GM19372 (cell line): Measurements from ENCODE around the gene ZNF547.

Source experiments
- ATAC-seq: cut with Tn5 transposase; IDR thresholded peaks from one replicate; pipeline ENCODE4 v1.9.1; 2021; ENCODE audit warnings: mild to moderate bottlenecking, low read depth, moderate library complexity; ENCODE audit not compliant: unreplicated experiment

Gene ZNF547

DNA sequence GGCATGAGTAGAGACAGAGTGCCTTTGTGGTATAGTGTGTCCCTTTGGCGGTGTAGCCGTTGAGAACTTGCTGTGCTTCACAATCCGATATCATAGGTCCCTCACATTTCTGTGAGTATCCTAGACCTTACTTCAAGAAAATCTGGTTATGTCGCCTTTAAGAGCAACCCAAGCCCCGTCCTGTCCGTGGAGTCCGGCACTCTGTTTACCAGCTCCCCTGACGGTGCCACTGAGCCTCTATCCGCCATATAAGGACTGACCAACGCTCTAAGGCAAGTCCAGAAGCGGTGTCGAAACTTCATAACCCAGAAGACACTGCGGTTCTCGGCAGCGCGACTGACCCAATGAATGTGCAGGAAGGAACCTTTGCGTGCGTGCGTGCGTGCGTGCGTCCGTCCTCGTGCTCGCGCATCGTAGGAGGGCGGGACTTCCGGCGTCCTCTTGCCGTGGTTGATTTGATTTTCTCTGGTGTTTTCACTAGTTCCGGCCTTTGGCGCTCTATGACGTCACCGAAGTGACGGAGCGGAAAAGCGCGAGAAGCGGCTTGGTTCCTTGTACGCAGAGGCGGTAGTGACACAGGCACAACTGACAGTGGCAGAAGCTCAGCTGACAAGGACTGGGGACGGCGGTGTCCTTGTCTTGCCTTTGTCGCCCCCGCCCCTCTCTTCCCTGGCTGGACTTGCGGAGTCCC, at the start of gene ZNF547, which contains the start of gene TRAPPC2B:
Gene ZNF547 (plus strand): TSS at position 555 of the 691 bp plus-strand sequence. CDS start 5,005 bp downstream, outside the sequence.
Gene TRAPPC2B (plus strand): TSS at position 555 of the 691 bp plus-strand sequence. CDS start 1,283 bp downstream, outside the sequence.
- peak; percentile 94 for ATAC-seq

- no peak for ATAC-seq
Measured at GRCh38 chr19:57314146-57314545, 49.2 kb upstream of the ZNF547 start.

- no peak for ATAC-seq
Measured at GRCh38 chr19:57317503-57317902, 45.8 kb upstream of the ZNF547 start.

- ATAC-seq = no peak
Measured at GRCh38 chr19:57319869-57320179, 43.5 kb upstream of the ZNF547 start.

GRCh38 chr19:57320180-57321084, 42.9 kb upstream of the ZNF547 start, which contains the start of gene ZNF543:
TSS of gene ZNF543 (plus strand) at chr19:57320472. CDS start at chr19:57320854, 382 bp downstream.
- ATAC-seq = peak; percentile 93

DNA sequence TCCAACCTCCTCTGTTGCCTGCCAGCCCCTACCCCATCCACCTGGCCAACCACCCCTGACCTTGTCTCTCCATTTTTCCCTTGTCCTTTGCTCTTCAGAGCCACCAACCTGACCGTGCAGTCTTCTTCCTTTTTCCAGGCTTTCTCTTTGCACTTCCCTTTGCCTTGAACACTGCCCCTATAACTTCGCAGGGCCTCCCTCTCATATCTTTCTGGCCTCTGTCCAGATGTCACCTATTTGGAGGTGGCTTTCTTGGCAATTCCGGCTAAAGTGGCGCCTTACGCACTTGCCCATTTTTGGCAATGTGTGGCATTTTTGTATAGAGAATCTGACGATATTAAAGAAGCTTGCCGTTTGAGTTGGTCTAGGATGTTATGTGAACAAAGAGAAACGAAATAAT, 42.2 kb upstream of the ZNF547 start:
- ATAC-seq = no peak

- ATAC-seq = no peak
Measured at GRCh38 chr19:57321751-57322150, 41.6 kb upstream of the ZNF547 start.

DNA sequence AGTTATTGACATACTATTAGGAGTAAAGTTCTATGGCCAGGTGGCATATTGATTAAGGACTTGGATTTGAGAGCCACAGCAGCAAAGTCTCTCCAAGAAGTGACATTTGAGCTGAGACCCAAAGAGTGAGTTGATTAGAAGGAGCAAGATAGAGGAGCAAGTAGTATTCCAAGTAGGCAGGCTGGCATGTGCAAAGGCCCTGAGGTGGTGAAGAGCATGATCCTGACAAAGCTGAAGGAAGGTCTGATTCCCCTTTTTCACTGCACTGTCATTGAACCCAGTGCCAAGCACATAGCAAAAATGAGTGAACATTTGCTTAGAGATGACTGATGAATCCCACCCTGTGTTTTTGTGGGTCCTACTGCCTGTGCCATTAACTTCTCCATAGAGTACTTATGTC, 38.4 kb upstream of the ZNF547 start:
- no peak for ATAC-seq

DNA sequence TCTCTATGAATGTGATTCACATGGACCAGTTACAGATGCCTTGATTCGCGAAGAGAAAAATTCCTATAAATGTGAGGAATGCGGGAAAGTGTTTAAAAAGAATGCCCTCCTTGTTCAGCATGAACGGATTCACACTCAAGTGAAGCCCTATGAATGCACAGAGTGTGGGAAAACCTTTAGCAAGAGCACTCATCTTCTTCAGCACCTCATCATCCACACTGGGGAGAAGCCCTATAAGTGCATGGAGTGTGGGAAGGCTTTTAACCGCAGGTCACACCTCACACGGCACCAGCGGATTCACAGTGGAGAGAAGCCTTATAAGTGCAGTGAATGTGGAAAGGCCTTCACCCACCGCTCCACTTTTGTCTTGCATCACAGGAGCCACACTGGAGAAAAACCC, 35.4 kb upstream of the ZNF547 start:
- ATAC-seq = no peak

DNA sequence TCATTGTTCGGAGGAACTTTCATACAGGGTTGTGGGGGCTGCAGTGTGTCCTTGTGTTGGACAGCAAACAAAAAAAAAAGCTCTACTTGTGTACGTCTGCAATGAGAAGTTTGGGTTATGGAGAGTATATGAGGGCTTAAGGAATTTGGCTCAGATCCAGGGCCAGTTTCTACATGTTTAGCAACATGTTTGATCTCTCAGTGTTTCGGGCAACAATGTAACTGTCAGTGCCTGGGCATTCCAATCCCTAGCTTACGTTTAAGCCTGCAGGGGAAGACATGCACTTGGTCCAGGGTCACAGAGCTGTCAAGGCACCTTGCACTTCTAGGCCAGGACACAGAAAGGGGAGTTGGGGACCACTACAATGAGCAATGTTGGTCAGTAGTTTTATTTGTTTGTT, 29.2 kb upstream of the ZNF547 start:
- ATAC-seq = no peak

DNA sequence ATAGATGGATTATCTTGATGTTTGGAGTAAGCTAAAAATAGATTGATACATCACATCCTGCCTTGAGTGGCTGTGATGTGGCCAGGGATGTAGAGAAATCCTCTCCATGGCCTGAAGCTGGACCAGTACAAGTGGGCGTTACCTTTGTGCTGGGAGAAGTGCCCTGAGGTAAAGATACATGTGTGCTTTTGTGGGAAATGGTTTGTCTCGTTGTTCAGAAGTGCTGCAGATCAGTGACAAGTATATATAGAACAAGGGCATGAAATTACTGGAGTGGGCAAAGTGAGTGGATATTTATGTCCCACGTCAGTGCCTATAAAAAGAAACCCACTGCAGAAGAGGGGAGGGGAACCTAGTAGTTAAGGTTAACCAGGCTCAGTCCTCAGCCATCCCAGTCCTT, 24.5 kb upstream of the ZNF547 start:
- no peak for ATAC-seq

- ATAC-seq = no peak
Measured at GRCh38 chr19:57342582-57342981, 20.8 kb upstream of the ZNF547 start.

- ATAC-seq = no peak
Measured at GRCh38 chr19:57348136-57348535, 15.2 kb upstream of the ZNF547 start.

DNA sequence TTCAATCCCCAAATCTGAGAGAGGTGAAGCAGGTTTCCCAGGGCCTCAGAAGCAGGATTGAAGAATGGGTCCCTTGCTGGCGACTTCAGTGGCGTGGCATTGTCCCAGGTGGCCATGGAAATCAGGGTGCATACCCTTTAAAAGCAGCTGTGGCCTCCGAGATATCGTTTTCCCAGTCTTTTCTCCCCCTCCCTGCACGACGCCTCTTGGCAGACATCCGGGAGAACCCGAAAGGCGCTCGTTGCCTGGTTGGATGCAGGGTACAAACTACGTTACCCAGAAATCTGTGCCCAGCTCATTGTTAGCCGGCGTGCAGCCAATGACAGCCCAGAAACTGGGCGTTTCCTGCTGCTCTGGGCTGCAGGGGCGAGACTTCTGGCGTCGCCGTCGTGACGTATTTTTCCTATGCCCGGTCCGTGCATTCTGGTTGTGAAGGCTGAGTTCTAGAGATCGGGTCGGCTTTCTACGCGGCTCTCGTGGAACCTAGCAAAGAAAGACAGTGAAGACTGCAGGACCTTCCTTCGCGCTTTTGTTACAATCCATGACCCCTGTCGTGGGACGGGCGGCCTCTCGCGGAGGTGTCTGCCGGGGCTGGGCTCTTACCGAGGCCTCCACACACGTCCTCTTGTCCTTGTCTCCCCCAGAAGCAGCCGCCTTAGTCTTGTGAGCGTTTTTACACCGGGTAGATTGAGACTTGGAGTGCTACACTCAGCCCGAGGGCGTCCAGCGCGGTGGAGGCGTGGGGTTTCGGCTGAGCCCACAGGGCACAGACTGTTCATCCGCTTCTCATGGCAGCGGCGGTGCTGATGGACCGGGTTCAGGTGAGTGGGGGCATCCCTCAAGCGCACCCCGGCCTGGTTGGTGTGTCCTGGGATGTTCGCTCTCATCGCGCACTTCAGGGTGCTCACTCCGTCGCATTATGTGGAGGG, 12.2 kb upstream of the ZNF547 start, which contains the start of gene ZNF304:
Gene ZNF304 (plus strand): TSS at position 395 of the 929 bp plus-strand sequence. CDS start 394 bp downstream, at position 789.
- ATAC-seq = peak; percentile 99

GRCh38 chr19:57351867-57352266, 11.5 kb upstream of the ZNF547 start:
- no peak for ATAC-seq

- no peak for ATAC-seq
Measured at GRCh38 chr19:57355916-57356315, 7.4 kb upstream of the ZNF547 start.

GRCh38 chr19:57357406-57357805, 5.9 kb upstream of the ZNF547 start:
- ATAC-seq = no peak

DNA sequence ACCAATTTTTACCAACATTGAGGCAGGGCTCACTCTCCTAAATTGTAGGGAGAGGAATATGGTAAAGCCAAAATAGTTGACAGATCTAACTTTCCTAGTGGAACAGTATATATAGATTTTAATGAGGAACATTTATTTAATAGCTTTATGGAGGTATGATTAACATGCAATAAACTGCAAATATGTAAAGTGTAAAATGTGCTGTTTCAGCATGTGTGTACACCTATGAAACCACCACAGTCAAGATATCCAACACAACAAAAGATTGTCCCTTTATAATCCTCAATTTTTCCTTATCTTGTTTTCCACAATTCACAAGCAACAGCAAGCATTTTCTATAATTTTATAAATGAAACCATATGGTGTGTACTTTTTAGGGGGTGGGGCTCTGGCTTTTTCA, 4.1 kb upstream of the ZNF547 start:
- ATAC-seq = no peak

- ATAC-seq = no peak
Measured at GRCh38 chr19:57362419-57362818, 932 bp upstream of the ZNF547 start.

- ATAC-seq = no peak
Measured at GRCh38 chr19:57363688-57364181, 384 bp downstream of the ZNF547 start.
